ENCODE measurements around the gene ICE2.

ICE2 gene

GRCh38 chr15:60478566-60479360 is at the start of gene ICE2:
Gene ICE2, minus strand, starts transcription at chr15:60479142. Its CDS starts 1,165 bp downstream, at chr15:60477977.
- peak; percentile 93 for DNase-seq

GRCh38 chr15:60528530-60528929 is 49.6 kb upstream of the ICE2 start:
- DNase-seq = no peak

GRCh38 chr15:60527456-60527855 is 48.5 kb upstream of the ICE2 start:
- DNase-seq = no peak

GRCh38 chr15:60526127-60526616 is 47.2 kb upstream of the ICE2 start:
- no peak for DNase-seq

GRCh38 chr15:60525341-60526039 is 46.5 kb upstream of the ICE2 start:
- DNase-seq = no peak

- no peak for DNase-seq
These were observed 44.1 kb upstream of the ICE2 start for GRCh38 chr15:60523056-60523455.

- peak; percentile 56 for DNase-seq
These were observed 42.0 kb upstream of the ICE2 start for GRCh38 chr15:60520825-60521368.

GRCh38 chr15:60520013-60520824 is 41.3 kb upstream of the ICE2 start:
- no peak for DNase-seq

GRCh38 chr15:60519218-60519617 is 40.3 kb upstream of the ICE2 start:
- DNase-seq = no peak

GRCh38 chr15:60518511-60518910 is 39.6 kb upstream of the ICE2 start:
- DNase-seq = no peak

GRCh38 chr15:60514261-60514881 is 35.4 kb upstream of the ICE2 start:
- no peak for DNase-seq

- no peak for DNase-seq
These were observed 34.7 kb upstream of the ICE2 start for GRCh38 chr15:60513676-60514075.

- no peak for DNase-seq
These were observed 34.0 kb upstream of the ICE2 start for GRCh38 chr15:60512937-60513336.

GRCh38 chr15:60511351-60512031 is 32.5 kb upstream of the ICE2 start:
- DNase-seq = no peak

GRCh38 chr15:60510006-60510405 is 31.1 kb upstream of the ICE2 start:
- DNase-seq = no peak

- DNase-seq = no peak
These were observed 30.5 kb upstream of the ICE2 start for GRCh38 chr15:60509470-60509869.

- no peak for DNase-seq
These were observed 29.5 kb upstream of the ICE2 start for GRCh38 chr15:60508442-60508841.

- no peak for DNase-seq
These were observed 28.9 kb upstream of the ICE2 start for GRCh38 chr15:60507596-60508424.

GRCh38 chr15:60496853-60497252 is 17.9 kb upstream of the ICE2 start:
- no peak for DNase-seq

- no peak for DNase-seq
These were observed 15.2 kb upstream of the ICE2 start for GRCh38 chr15:60494108-60494507.

GRCh38 chr15:60493166-60493565 is 14.2 kb upstream of the ICE2 start:
- DNase-seq = no peak

Data from activated effector memory CD4-positive, alpha-beta T cell treated with Interleukin-2 at 50 U/mL for 16 hours (primary cell).